Measurements from ENCODE around the gene DOCK2. TPM values are rescaled to one million over a fixed set of nuclear protein-coding genes. Genes with fewer than 3 reads are reported as not detected.

DOCK2 gene
- total and polyA plus RNA-seq, 2 of the 8 experiments (the other 6 are each of a cell fraction or from before 2014, with no cell fraction given) = 3.9 to 5.7 TPM

GRCh38 chr5:169918228-169918627 lies 281.2 kb downstream of the DOCK2 start:
- Histone ChIP-seq H2BK20ac (ENCODE audit: low read length) (no peak overlapping the region), H2AK5ac (ENCODE audit: low read depth, low read length) (no peak overlapping the region), H3K4me2 (ENCODE audit: insufficient read depth in 1 of 2, low read depth in 2 of 2, low read length in 2 of 2) (no peak overlapping the region), H3K27me3 (replicated peaks in 1 of 4; ENCODE audit: control insufficient read depth in 3 of 4, extremely low read depth in 1 of 4, insufficient read depth in 3 of 4, low read length in 3 of 4) (no peaks in the 10 kb centered on the region), H2BK5ac (ENCODE audit: low read depth, low read length) (no peak overlapping the region), H4K20me1 (replicated peaks in 1 of 2; ENCODE audit: control insufficient read depth in 1 of 2, insufficient read depth in 2 of 2, low read length in 2 of 2) (no peaks in the 10 kb centered on the region), H3K79me2 (ENCODE audit: control insufficient read depth in 1 of 2, insufficient read depth in 2 of 2, low read length in 2 of 2) (no peaks in the 10 kb centered on the region), H2AFZ (ENCODE audit: low read length) (no peak overlapping the region), H4K5ac (ENCODE audit: insufficient read length, low read depth, low read length) (no peak overlapping the region), H3K56ac (replicated peaks; ENCODE audit: insufficient read length, low read depth, low read length) (no peak overlapping the region), H2BK15ac (ENCODE audit: low read length) (no peak overlapping the region), H3K14ac (ENCODE audit: insufficient read length) (no peak overlapping the region), H4K8ac (ENCODE audit: extremely low read depth, insufficient read depth, low read length) (no peak overlapping the region), H3K4me3 (ENCODE audit: extremely low read depth in 1 of 4, insufficient read depth in 2 of 4, low read depth in 3 of 4, low read length in 4 of 4) (no peak overlapping the region), H3K18ac (ENCODE audit: extremely low read depth, low read length) (no peak overlapping the region), H2BK120ac (replicated peaks; ENCODE audit: low read depth, low read length) (no peak overlapping the region), H3K27ac (ENCODE audit: low read depth, low read length) (no peak overlapping the region), H3K79me1 (ENCODE audit: low read depth, low read length) (no peaks in the 10 kb centered on the region), H4K91ac (replicated peaks; ENCODE audit: insufficient read length, low read length) (no peak overlapping the region), H3K9ac (replicated peaks in 1 of 4; ENCODE audit: extremely low read depth in 1 of 4, low read depth in 3 of 4, low read length in 3 of 4) (no peak overlapping the region), H3K9me3 (ENCODE audit: insufficient read depth in 2 of 2, low read depth in 1 of 2, low read length in 1 of 2) (no peaks in the 10 kb centered on the region), H3K23ac (ENCODE audit: insufficient read length) (no peak overlapping the region), H3K4ac (replicated peaks; ENCODE audit: insufficient read length, low read depth, low read length) (no peak overlapping the region), H3K36me3 (ENCODE audit: control insufficient read depth in 2 of 4, insufficient read depth in 4 of 4, low read length in 3 of 4) (no peaks in the 10 kb centered on the region), H3K4me1 (replicated peaks in 1 of 4; ENCODE audit: control insufficient read depth in 3 of 4, insufficient read depth in 4 of 4, low read length in 3 of 4) (no peaks in the 10 kb centered on the region), H3K23me2 (ENCODE audit: low read depth, low read length) (no peaks in the 10 kb centered on the region; the same call in 1 of the 2 replicates), H2BK12ac (ENCODE audit: low read depth, low read length) (no peak overlapping the region)
- ChIA-PET POLR2A (ENCODE audit: partially characterized antibody) (no interaction called here), CTCF (ENCODE audit: partially characterized antibody) (interaction anchor here (1.4 to 2.3 kb wide), 3 partner anchors 11 to 63 kb away, joined by 3 to 5 read pairs (median 3); no protein-coding TSS in a partner anchor)
- FAIRE-seq (no peak), DNase-seq (ENCODE audit: low read depth in 1 of 2, low spot score in 2 of 2) (no peak)
- 83% methylated on average over 2 of the region's 2 CpGs; no CpG with 5 or more reads in 1 of the 2 experiments for WGBS, 2 experiments (ENCODE audit: extremely low coverage in 1 of 2, insufficient coverage in 1 of 2, insufficient read length in 1 of 2, insufficient replicate concordance in 2 of 2, low coverage in 1 of 2, low lambda C conversion rate in 2 of 2, missing lambda C conversion rate in 1 of 2)
- TF ChIP-seq, protein P1, sequence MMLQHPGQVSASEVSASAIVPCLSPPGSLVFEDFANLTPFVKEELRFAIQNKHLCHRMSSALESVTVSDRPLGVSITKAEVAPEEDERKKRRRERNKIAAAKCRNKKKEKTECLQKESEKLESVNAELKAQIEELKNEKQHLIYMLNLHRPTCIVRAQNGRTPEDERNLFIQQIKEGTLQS (IDR thresholded peaks at IDR 0.05; ENCODE audit: insufficient read depth, low read depth, low read length) = no peak
- TF ChIP-seq SIX5 (IDR thresholded peaks at IDR 0.05; ENCODE audit: low read depth, low read length) = no peak
- TF ChIP-seq, protein P2, sequence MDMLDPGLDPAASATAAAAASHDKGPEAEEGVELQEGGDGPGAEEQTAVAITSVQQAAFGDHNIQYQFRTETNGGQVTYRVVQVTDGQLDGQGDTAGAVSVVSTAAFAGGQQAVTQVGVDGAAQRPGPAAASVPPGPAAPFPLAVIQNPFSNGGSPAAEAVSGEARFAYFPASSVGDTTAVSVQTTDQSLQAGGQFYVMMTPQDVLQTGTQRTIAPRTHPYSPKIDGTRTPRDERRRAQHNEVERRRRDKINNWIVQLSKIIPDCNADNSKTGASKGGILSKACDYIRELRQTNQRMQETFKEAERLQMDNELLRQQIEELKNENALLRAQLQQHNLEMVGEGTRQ (IDR thresholded peaks at IDR 0.05; ENCODE audit: low read length) = no peak
- TF ChIP-seq YY1 (IDR thresholded peaks at IDR 0.05; ENCODE audit: low read depth, low read length) = no peak
- no peak for TF ChIP-seq JUND (IDR thresholded peaks at IDR 0.05; ENCODE audit: low read length)
- TF ChIP-seq RFX5 (IDR thresholded peaks at IDR 0.05; ENCODE audit: borderline replicate concordance, low read depth, low read length) = no peak
- TF ChIP-seq RAD21 (IDR thresholded peaks at IDR 0.05 in 1 of 2, conservative IDR thresholded peaks at IDR 0.05 in 1 of 2; ENCODE audit: low read depth in 2 of 2, low read length in 2 of 2) = no peak
- TF ChIP-seq CTCF (IDR thresholded peaks at IDR 0.05; ENCODE audit: control extremely low read depth in 1 of 3, insufficient read depth in 1 of 3, low read depth in 1 of 3, low read length in 3 of 3) = no peak
- no peak for TF ChIP-seq KDM1A (IDR thresholded peaks at IDR 0.05; ENCODE audit: borderline replicate concordance, low read length)
- TF ChIP-seq SUZ12 (IDR thresholded peaks at IDR 0.05; ENCODE audit: low read length) = no peak
